Ovary (tissue), 9 donors: ENCODE results near the gene PADI1. TPM values are rescaled to one million over a fixed set of nuclear protein-coding genes. Genes with fewer than 3 reads are reported as not detected.

Experiments used
- DNase-seq, 5 donors: peaks; one replicate each; pipeline ENCODE4 v3.0.0-alpha.2; 2019 to 2020
- H3K27ac ChIP-seq, 2 donors: fragments of 200-600 bp; one replicate each; pipeline versions ENCODE4 v1.5.1 to v1.8.0; 2019 to 2022
- H3K27me3 ChIP-seq: fragments of 200-600 bp; one replicate; pipeline ENCODE4 v1.8.0; 2022
- H3K36me3 ChIP-seq: fragments of 200-600 bp; sonication (generic); one replicate; pipeline ENCODE4 v1.5.1; 2019
- H3K4me1 ChIP-seq: one replicate; pipeline ENCODE4 v1.8.1; 2013; ENCODE audit warnings: mild to moderate bottlenecking, moderate library complexity; ENCODE audit not compliant: insufficient read depth
- H3K4me3 ChIP-seq: fragments of 200-600 bp; sonication (generic); one replicate; pipeline ENCODE4 v1.5.1; 2017
- H3K9me3 ChIP-seq, 2 donors: fragments of 200-600 bp in 1 of 2; sonication (generic) in 1 of 2; one replicate each; pipeline versions ENCODE4 v1.5.1 to v1.8.1; 2013 to 2019; ENCODE audit warnings: mild to moderate bottlenecking in 1 of 2, moderate library complexity in 1 of 2
- CTCF ChIP-seq, 3 donors: fragments of 450-650 bp in 2 of 3; fragments of 200-600 bp in 1 of 3; IDR thresholded peaks; one replicate each; pipeline versions ENCODE4 v1.5.1 to v1.8.0; 2016 to 2022; ENCODE audit warnings: antibody characterized with exemption in 3 of 3, mild to moderate bottlenecking in 1 of 3
- EP300 ChIP-seq: sonication (generic); formaldehyde crosslinking; IDR thresholded peaks from one replicate; pipeline ENCODE4 v1.6.1; 2017; ENCODE audit warnings: antibody characterized with exemption
- POLR2A ChIP-seq: fragments of 450-650 bp; IDR thresholded peaks from one replicate; pipeline ENCODE4 v1.6.1; 2017; ENCODE audit warnings: antibody characterized with exemption, mild to moderate bottlenecking, moderate library complexity
- WGBS, 3 donors: extraction: QIAGEN DNeasy Blood & Tissue Kit in 1 of 3; methylation state at CpG; one replicate each; pipeline versions ENCODE4 v1.1.5 to v1.1.7; 2013 to 2017; 5-methylcytosine and 5-hydroxymethylcytosine counted together
- intact Hi-C, 4 donors: fragments of 100-400 bp; cut with DNase I; formaldehyde crosslinking; loops; one replicate each; pipeline versions ENCODE4 v1.11.0 to v1.15.1; 2022 to 2023
- polyA plus RNA-seq, 2 donors: library from polyadenylated mRNA; stranded (reverse); fragments of 200-250 nt in 1 of 2; fragments of 350-450 nt in 1 of 2; fragmentation: Illumina TruSeq in 1 of 2; extraction: RNeasy Lipid Tissue Mini Kit (QIAGEN cat#74804) in 1 of 2; gene quantifications; one replicate each; pipeline ENCODE4 v1.2.3, GENCODE V29; 2013 to 2014
- total RNA-seq, 7 donors: library from RNA; depleted of rRNA in 2 of 7; stranded (reverse); fragments of >200 nt in 2 of 7; fragmentation: NEBNext Ultra II Directional in 3 of 7; extraction: Animal tissue kit (Norgen Biotek cat#: 25700) in 3 of 7; gene quantifications; one replicate each; pipeline versions ENCODE4 v1.1.0 to v1.2.4, GENCODE V29; 2016 to 2023
- donor health status: DM: no; HTN: no; CAD: no; lungs with moderate emphysema.
- donor health status: DM: no; HTN: no; CAD: no.
- donor health status: Bipolar disorder and iron deficiency.
- donor health status: DM: yes; HTN: yes; CAD: no.
- donor health status: DM: no; HTN: no; CAD: no.
- donor health status: DM: yes; HTN: yes; CAD: no.

The PADI1 gene
- total and polyA plus RNA-seq, 9 donors: 0.07 TPM; not detected in 8

GRCh38 chr1:17214876-17215544, 10.1 kb downstream of the PADI1 start:
- Histone ChIP-seq H3K4me1 (no peaks in the 10 kb centered on the region), H3K9me3 (no peaks in the 10 kb centered on the region), H3K27me3 (no peaks in the 10 kb centered on the region), H3K36me3 (no peaks in the 10 kb centered on the region), H3K27ac (no peak overlapping the region), H3K4me3 (no peak overlapping the region)
- 80 to 87% (median 84%) methylated on average over 5 of the region's 5 CpGs for WGBS, 3 donors
- no peak for TF ChIP-seq CTCF (IDR thresholded peaks at IDR 0.05)
- no peak for TF ChIP-seq EP300
- no peak for TF ChIP-seq POLR2A
- intact Hi-C loops: no loop called here
- DNase-seq: no peak

- intact Hi-C loops: no loop called here
- H3K4me3 ChIP-seq: no peak overlapping the region
- H3K9me3 ChIP-seq: no peaks in the 10 kb centered on the region
- no peak overlapping the region for H3K27ac ChIP-seq
- TF ChIP-seq EP300 (no peak), CTCF (IDR thresholded peaks at IDR 0.05) (no peak), POLR2A (no peak)
- H3K36me3 ChIP-seq: no peaks in the 10 kb centered on the region
- H3K4me1 ChIP-seq: no peaks in the 10 kb centered on the region
- no peak for DNase-seq
- H3K27me3 ChIP-seq: no peaks in the 10 kb centered on the region
- 83 to 89% (median 84%) methylated on average over 6 of the region's 6 CpGs for WGBS, 3 donors
Observed at GRCh38 chr1:17215545-17215890, 10.6 kb downstream of the PADI1 start.

- intact Hi-C loops: no loop called here
- Histone ChIP-seq H3K27me3 (no peaks in the 10 kb centered on the region), H3K4me3 (no peak overlapping the region), H3K9me3 (no peaks in the 10 kb centered on the region), H3K4me1 (no peaks in the 10 kb centered on the region), H3K27ac (no peak overlapping the region), H3K36me3 (no peaks in the 10 kb centered on the region)
- 47 to 52% (median 50%) methylated on average over 5 of the region's 5 CpGs for WGBS, 3 donors
- TF ChIP-seq EP300: no peak
- no peak for TF ChIP-seq CTCF (IDR thresholded peaks at IDR 0.05)
- TF ChIP-seq POLR2A: no peak
- no peak for DNase-seq
Observed at GRCh38 chr1:17216078-17216477, 11.2 kb downstream of the PADI1 start.

- no peak overlapping the region for H3K27ac ChIP-seq
- no peaks in the 10 kb centered on the region for H3K27me3 ChIP-seq
- no peak for TF ChIP-seq CTCF (IDR thresholded peaks at IDR 0.05)
- TF ChIP-seq POLR2A: no peak
- no peak for TF ChIP-seq EP300
- WGBS, 3 donors: 66 to 73% (median 68%) methylated on average over 3 of the region's 3 CpGs
- H3K36me3 ChIP-seq: no peaks in the 10 kb centered on the region
- H3K4me3 ChIP-seq: no peak overlapping the region
- H3K9me3 ChIP-seq: no peaks in the 10 kb centered on the region
- DNase-seq: no peak
- intact Hi-C loops: no loop called here
- no peaks in the 10 kb centered on the region for H3K4me1 ChIP-seq
Observed at GRCh38 chr1:17217607-17218006, 12.7 kb downstream of the PADI1 start.
